Right lung (tissue), 10 donors: ENCODE data around the gene OR10G3. TPM values are rescaled to one million over a fixed set of nuclear protein-coding genes. Genes with fewer than 3 reads are reported as not detected.
"Not testable (repeated sequence)": the region's sequence is repeated elsewhere in the genome, so short reads cannot be mapped to it uniquely, and the experiment has no call there.

Experiments
- DNase-seq, 2 donors: peaks; one replicate each; pipeline ENCODE4 v3.0.0-alpha.2; 2013
- long read RNA-seq, 8 donors: transcript quantifications; one replicate each; lab custom pipeline, GENCODE V29; 2026
- polyA plus RNA-seq, 5 donors: library from polyadenylated mRNA; unstranded; fragments of 120-200 nt; gene quantifications; one replicate each; pipeline versions ENCODE4 v1.2.1 to v1.2.3, GENCODE V29; 2013; ENCODE audit warnings: inconsistent platforms in 1 of 5, low replicate concordance in 1 of 5; ENCODE audit not compliant: insufficient read length in 5 of 5, insufficient read depth in 1 of 5

Gene OR10G3
- polyA plus RNA-seq, result under 1 TPM in 4 of 5 donors, not detected in 1; 0.06 to 0.18 (median 0.10) TPM
- long read RNA-seq, donor 1, result 0 reads
- long read RNA-seq, donor 2, result 0 reads
- long read RNA-seq, donor 3, result 0 reads
- long read RNA-seq, donor 4, result 0 reads
- long read RNA-seq, donor 5, result 0 reads
- long read RNA-seq, donor 6, result 0 reads
- long read RNA-seq, donor 7, result 0 reads
- long read RNA-seq, donor 8, result 0 reads

- DNase-seq, result no peak
These were observed at the start of gene OR10G3 for GRCh38 chr14:21579976-21580375. Gene OR10G3 (minus strand): TSS chr14:21580076. CDS start chr14:21570744, 9,332 bp downstream.

- DNase-seq, result no peak
These were observed 46.8 kb upstream of the OR10G3 start for GRCh38 chr14:21626491-21627230.

GRCh38 chr14:21617614-21618013 lies 37.7 kb upstream of the OR10G3 start:
- DNase-seq, result no peak

GRCh38 chr14:21614240-21614639 lies 34.4 kb upstream of the OR10G3 start:
- DNase-seq, result peak in 1 of 2 donors; percentile 2

- DNase-seq, result no peak
These were observed 32.4 kb upstream of the OR10G3 start for GRCh38 chr14:21612324-21612723.

- not testable (repeated sequence) for DNase-seq
These were observed 22.3 kb upstream of the OR10G3 start for GRCh38 chr14:21602181-21602580.

- DNase-seq, result no peak
These were observed 9.4 kb upstream of the OR10G3 start for GRCh38 chr14:21589317-21589716.

- no peak for DNase-seq
These were observed 4.2 kb downstream of the OR10G3 start for GRCh38 chr14:21575661-21576060.

- DNase-seq, result no peak
These were observed 7.3 kb downstream of the OR10G3 start for GRCh38 chr14:21572604-21573003.

GRCh38 chr14:21558703-21559170 lies 21.1 kb downstream of the OR10G3 start:
- no peak for DNase-seq

GRCh38 chr14:21557084-21557901 lies 22.6 kb downstream of the OR10G3 start:
- peak; percentile 89 to 91 for DNase-seq

- DNase-seq, result no peak
These were observed 23.3 kb downstream of the OR10G3 start for GRCh38 chr14:21556378-21557083.

- no peak for DNase-seq
These were observed 26.6 kb downstream of the OR10G3 start for GRCh38 chr14:21553266-21553665.

GRCh38 chr14:21544588-21544987 lies 35.3 kb downstream of the OR10G3 start:
- DNase-seq, result not testable (repeated sequence)

GRCh38 chr14:21543963-21544362 lies 35.9 kb downstream of the OR10G3 start:
- no peak for DNase-seq

- DNase-seq, result peak in 1 of 2 donors; percentile 42
These were observed 36.3 kb downstream of the OR10G3 start for GRCh38 chr14:21543521-21543960.

GRCh38 chr14:21541413-21542074 lies 38.3 kb downstream of the OR10G3 start:
- DNase-seq, result no peak

- no peak for DNase-seq
These were observed 40.5 kb downstream of the OR10G3 start for GRCh38 chr14:21539189-21539940.

GRCh38 chr14:21537090-21537424 lies 42.8 kb downstream of the OR10G3 start:
- peak in 1 of 2 donors; percentile 13 for DNase-seq

GRCh38 chr14:21536418-21537089 lies 43.3 kb downstream of the OR10G3 start:
- DNase-seq, result peak in 1 of 2 donors; percentile 12
